GM12878 (cell line): ENCODE data around the gene CCDC70.

Source experiments
- CHD1 ChIP-seq: IDR thresholded peaks from 2 replicates; pipeline ENCODE4 v1.6.1; 2012; ENCODE audit warnings: low read depth, low read length, improper control_type of control experiment
- EZH2 ChIP-seq: IDR thresholded peaks from 2 replicates; pipeline ENCODE4 v1.6.1; 2012; ENCODE audit warnings: low read depth, mild to moderate bottlenecking, control low read depth, inconsistent platforms, low read length, borderline replicate concordance; ENCODE audit not compliant: control insufficient read depth
- MEF2A ChIP-seq: IDR thresholded peaks from 2 replicates; pipeline ENCODE4 v1.6.1; 2011; ENCODE audit warnings: low read depth, mild to moderate bottlenecking, low read length, moderate library complexity; ENCODE audit not compliant: insufficient read depth
- NR2C2 ChIP-seq: IDR thresholded peaks from 2 replicates; pipeline ENCODE4 v1.6.1; 2011; ENCODE audit warnings: borderline replicate concordance, low read depth; ENCODE audit not compliant: control insufficient read depth, insufficient read length
- TF ChIP-seq, protein P1 (sequence below), 3 experiments: IDR thresholded peaks in 2 of 3; conservative IDR thresholded peaks in 1 of 3; 2 replicates each; pipeline ENCODE4 v1.5.1; 2011; ENCODE audit warnings: low read depth in 3 of 3, low read length in 3 of 3, mild to moderate bottlenecking in 3 of 3, control low read depth in 2 of 3, moderate library complexity in 2 of 3, inconsistent platforms in 1 of 3, mixed read lengths in 1 of 3; ENCODE audit not compliant: control insufficient read depth in 2 of 3, insufficient read depth in 1 of 3; ENCODE audit errors: extremely low read depth in 1 of 3

DNA sequence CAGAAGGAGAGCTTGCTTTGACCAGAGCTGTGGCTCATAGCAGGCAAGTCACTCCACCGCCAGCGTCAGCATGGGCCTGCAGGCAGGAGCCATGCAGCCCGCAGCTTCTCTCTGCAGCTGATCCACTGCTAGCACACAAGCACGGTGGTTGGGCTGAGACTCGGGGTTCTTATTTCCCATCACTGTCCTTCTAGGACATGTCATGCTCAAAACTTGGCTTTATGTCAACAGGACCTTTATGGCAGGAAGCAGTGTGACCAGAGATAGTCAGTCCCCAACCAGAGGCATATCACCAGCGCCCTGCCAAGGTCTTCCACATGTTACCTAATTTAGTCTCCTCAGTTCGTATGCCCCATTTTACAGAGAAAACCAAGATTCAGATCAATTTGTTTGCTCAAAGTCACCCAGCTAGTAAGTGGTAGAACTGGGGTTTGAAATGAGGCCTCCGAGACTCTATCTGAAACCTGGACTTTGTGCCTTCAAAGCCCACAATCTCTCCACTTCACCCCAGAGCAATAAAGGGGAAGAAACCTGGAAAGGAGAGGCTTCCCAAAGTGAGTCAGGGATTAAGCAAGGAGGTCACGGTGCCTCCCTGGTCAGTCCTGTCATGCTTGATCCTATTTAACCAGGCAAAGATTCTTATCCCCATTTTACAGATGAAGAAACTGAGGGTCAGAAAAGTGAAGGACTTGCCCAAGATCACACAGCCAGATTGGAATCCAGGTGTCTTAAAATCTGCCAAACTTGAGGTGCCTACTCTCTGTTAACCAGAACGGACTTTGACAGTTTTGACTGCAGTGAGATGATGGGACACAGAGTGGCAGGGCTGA lies 21.8 kb upstream of the CCDC70 start:
- TF ChIP-seq MEF2A = no peak
- TF ChIP-seq CHD1 = no peak
- no peak for TF ChIP-seq EZH2
- TF ChIP-seq NR2C2 = no peak
- TF ChIP-seq, protein P1, sequence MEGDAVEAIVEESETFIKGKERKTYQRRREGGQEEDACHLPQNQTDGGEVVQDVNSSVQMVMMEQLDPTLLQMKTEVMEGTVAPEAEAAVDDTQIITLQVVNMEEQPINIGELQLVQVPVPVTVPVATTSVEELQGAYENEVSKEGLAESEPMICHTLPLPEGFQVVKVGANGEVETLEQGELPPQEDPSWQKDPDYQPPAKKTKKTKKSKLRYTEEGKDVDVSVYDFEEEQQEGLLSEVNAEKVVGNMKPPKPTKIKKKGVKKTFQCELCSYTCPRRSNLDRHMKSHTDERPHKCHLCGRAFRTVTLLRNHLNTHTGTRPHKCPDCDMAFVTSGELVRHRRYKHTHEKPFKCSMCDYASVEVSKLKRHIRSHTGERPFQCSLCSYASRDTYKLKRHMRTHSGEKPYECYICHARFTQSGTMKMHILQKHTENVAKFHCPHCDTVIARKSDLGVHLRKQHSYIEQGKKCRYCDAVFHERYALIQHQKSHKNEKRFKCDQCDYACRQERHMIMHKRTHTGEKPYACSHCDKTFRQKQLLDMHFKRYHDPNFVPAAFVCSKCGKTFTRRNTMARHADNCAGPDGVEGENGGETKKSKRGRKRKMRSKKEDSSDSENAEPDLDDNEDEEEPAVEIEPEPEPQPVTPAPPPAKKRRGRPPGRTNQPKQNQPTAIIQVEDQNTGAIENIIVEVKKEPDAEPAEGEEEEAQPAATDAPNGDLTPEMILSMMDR (IDR thresholded peaks at IDR 0.05 in 2 of 3, conservative IDR thresholded peaks at IDR 0.05 in 1 of 3; ENCODE audit: control insufficient read depth in 2 of 3, extremely low read depth in 1 of 3, insufficient read depth in 1 of 3, low read depth in 3 of 3, low read length in 3 of 3) = no peak
